ENCODE measurements around the gene TCEA3.
A peak's percentile ranks its signal among the peaks of the same experiment; 100 is the strongest.

The TCEA3 gene

DNA sequence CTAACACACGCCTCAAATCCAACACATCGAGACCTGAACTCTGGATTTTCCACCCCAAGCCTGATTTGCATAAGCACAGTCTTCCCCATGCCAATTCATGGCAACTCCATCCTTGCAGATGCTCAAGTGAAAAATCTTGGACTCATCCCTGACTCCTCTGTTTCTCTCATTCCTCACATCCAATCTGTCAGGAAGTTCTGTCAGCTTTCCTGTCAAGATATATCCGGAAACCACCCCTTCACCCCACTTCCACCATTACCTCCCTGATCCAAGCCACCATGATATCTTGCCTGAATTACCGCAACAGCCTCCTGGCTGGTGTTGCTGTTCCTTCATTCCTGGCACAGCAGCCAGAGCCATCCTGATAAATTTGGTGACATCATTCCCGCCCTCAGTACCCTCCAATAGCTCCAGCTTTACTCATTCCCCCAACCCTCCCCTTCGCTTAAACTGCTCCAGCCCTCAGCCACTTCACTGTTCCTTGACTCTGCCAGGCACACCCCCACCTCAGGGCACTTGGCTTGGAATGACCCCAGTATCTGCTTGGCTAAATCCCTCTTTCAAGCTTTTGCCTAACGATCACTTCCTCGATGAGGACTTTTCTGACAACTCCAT lies 17.4 kb downstream of the TCEA3 start:
- Histone ChIP-seq H3K4me3 (replicated peaks; ENCODE audit: low read depth, low read length) (no peak overlapping the region), H3K27me3 (replicated peaks; ENCODE audit: control insufficient read depth, insufficient read depth, low read length) (no peaks in the 10 kb centered on the region), H3K36me3 (ENCODE audit: control insufficient read depth, insufficient read depth, low read length) (no peaks in the 10 kb centered on the region)
- TF ChIP-seq, protein P1, sequence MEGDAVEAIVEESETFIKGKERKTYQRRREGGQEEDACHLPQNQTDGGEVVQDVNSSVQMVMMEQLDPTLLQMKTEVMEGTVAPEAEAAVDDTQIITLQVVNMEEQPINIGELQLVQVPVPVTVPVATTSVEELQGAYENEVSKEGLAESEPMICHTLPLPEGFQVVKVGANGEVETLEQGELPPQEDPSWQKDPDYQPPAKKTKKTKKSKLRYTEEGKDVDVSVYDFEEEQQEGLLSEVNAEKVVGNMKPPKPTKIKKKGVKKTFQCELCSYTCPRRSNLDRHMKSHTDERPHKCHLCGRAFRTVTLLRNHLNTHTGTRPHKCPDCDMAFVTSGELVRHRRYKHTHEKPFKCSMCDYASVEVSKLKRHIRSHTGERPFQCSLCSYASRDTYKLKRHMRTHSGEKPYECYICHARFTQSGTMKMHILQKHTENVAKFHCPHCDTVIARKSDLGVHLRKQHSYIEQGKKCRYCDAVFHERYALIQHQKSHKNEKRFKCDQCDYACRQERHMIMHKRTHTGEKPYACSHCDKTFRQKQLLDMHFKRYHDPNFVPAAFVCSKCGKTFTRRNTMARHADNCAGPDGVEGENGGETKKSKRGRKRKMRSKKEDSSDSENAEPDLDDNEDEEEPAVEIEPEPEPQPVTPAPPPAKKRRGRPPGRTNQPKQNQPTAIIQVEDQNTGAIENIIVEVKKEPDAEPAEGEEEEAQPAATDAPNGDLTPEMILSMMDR (IDR thresholded peaks at IDR 0.05; ENCODE audit: insufficient read depth, low read length, poor library complexity, severe bottlenecking), result no peak
- DNase-seq (ENCODE audit: extremely low read depth, insufficient read length), result no peak

DNA sequence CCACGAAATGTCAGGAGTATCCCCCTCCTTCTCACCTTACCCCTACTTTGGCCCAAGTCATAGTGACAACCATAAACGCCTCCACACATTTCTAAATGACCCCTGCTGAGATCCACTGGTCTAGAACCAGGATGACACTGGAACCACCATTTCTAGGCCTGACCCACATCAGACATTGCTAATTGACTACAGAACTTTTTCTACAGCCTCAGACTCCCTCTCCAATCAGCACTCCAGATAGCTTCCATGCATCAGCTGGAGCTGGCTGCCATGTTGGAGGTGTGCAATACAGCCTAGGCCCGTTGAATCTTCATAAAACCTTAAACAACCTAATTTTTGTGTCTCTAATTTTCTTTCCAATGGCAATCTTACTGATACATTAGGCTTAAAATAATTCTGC lies 18.6 kb downstream of the TCEA3 start:
- Histone ChIP-seq H3K4me3 (replicated peaks; ENCODE audit: low read depth, low read length) (no peak overlapping the region), H3K27me3 (replicated peaks; ENCODE audit: control insufficient read depth, insufficient read depth, low read length) (no peaks in the 10 kb centered on the region), H3K36me3 (ENCODE audit: control insufficient read depth, insufficient read depth, low read length) (no peaks in the 10 kb centered on the region)
- no peak for DNase-seq (ENCODE audit: extremely low read depth, insufficient read length)
- TF ChIP-seq, protein P1 (IDR thresholded peaks at IDR 0.05; ENCODE audit: insufficient read depth, low read length, poor library complexity, severe bottlenecking), result no peak

DNA sequence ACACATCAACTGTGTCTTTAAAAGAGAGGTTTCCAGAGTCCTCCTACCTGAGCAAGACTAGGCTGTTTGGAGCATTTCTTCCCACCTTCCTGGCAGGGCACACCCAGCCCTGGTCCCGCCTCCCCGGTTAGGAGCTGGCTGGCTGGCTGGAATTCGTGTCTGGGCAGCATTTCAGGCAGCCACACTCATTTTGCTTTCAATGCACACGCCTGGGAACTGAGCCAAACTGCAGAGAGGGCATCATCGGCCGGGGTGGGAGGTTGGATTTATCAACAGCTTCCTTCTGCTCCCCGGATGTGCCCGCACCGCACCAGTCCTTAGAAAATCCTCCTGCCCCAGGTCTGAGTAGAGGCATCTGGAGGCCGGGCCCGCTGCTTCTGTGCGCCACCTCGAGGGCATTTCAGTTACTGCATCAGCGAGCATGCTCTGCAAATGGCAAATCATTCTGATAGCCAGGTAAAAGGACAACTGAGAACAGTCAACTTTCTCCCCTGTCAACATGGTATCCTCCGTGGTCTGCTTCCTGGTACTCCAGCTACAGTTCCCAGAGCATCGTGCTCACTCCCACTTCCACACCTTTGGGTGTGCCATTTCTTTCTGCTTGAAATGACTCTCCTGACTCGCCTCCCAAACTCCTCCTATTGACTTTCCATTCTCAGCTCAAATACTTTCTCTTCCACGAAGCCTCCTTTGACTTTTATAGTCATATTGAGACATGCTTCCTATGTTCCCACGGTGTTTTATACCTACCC lies 20.6 kb downstream of the TCEA3 start:
- TF ChIP-seq, protein P1 (IDR thresholded peaks at IDR 0.05; ENCODE audit: insufficient read depth, low read length, poor library complexity, severe bottlenecking), result peak; percentile 97
- H3K4me3 ChIP-seq (replicated peaks; ENCODE audit: low read depth, low read length), result no peak overlapping the region
- DNase-seq (ENCODE audit: extremely low read depth, insufficient read length), result peak; percentile 62
- H3K36me3 ChIP-seq (ENCODE audit: control insufficient read depth, insufficient read depth, low read length), result no peaks in the 10 kb centered on the region
- H3K27me3 ChIP-seq (replicated peaks; ENCODE audit: control insufficient read depth, insufficient read depth, low read length), result no peaks in the 10 kb centered on the region

DNA sequence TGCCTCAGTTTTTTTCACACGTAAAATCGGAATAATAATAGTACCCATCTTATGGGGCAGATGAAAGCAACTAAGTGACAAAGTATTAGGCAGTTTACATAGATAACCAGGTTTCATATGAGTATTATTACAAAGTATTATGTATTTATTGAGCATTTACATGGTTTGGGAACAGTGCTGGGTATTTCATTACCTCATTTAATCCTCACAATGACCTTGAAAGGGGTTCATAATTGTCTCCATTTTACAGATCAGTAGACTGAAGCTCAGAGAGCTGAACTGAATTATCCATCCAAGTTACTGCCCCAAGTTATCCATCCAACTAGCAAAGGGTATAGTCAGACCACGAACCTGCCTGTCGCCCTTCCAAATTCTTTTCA lies 21.2 kb downstream of the TCEA3 start:
- H3K36me3 ChIP-seq (ENCODE audit: control insufficient read depth, insufficient read depth, low read length), result no peaks in the 10 kb centered on the region
- H3K27me3 ChIP-seq (replicated peaks; ENCODE audit: control insufficient read depth, insufficient read depth, low read length), result no peaks in the 10 kb centered on the region
- H3K4me3 ChIP-seq (replicated peaks; ENCODE audit: low read depth, low read length), result no peak overlapping the region
- no peak for DNase-seq (ENCODE audit: extremely low read depth, insufficient read length)
- TF ChIP-seq, protein P1 (IDR thresholded peaks at IDR 0.05; ENCODE audit: insufficient read depth, low read length, poor library complexity, severe bottlenecking), result no peak

DNA sequence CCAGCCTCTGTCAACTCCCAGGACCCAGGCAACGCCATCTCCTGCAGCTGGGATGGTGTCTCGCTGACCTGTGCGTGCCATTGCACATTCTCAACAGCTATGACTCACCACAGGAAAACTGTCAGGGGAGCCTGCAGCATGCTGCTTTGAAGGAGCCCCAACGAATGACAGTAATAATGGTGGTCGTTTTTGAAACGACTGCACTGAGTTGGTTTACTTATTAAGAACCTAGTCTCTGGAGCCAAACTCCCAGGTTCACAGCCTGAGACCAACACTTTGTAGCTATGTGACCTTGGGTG lies 21.6 kb downstream of the TCEA3 start:
- Histone ChIP-seq H3K36me3 (ENCODE audit: control insufficient read depth, insufficient read depth, low read length) (no peaks in the 10 kb centered on the region), H3K27me3 (replicated peaks; ENCODE audit: control insufficient read depth, insufficient read depth, low read length) (no peaks in the 10 kb centered on the region), H3K4me3 (replicated peaks; ENCODE audit: low read depth, low read length) (no peak overlapping the region)
- TF ChIP-seq, protein P1 (IDR thresholded peaks at IDR 0.05; ENCODE audit: insufficient read depth, low read length, poor library complexity, severe bottlenecking), result no peak
- DNase-seq (ENCODE audit: extremely low read depth, insufficient read length), result no peak

All from GM06990 (cell line).